Peyer's patch (tissue), 4 donors: ENCODE measurements around the gene GUCY2F.

ENCODE experiments used
- CTCF ChIP-seq, 6 experiments: fragments of 450-650 bp in 4 of 6; fragments of 200-600 bp in 2 of 6; sonication (generic) in 1 of 6; IDR thresholded peaks; one replicate each; pipeline ENCODE4 v1.5.1; 2017 to 2019; ENCODE audit warnings: antibody characterized with exemption in 6 of 6, mild to moderate bottlenecking in 3 of 6, moderate library complexity in 1 of 6
- POLR2A ChIP-seq, 2 donors: fragments of 450-650 bp; IDR thresholded peaks; one replicate each; pipeline ENCODE4 v1.5.1; 2017; ENCODE audit warnings: antibody characterized with exemption in 2 of 2, mild to moderate bottlenecking in 2 of 2, moderate library complexity in 2 of 2

- TF ChIP-seq CTCF (IDR thresholded peaks at IDR 0.05) (no peak), POLR2A (IDR thresholded peaks at IDR 0.05) (no peak)
Measured at GRCh38 chrX:109519001-109519400, 37.1 kb upstream of the GUCY2F start.
